ENCODE data around the gene CCDC85C. TPM values are rescaled to one million over a fixed set of nuclear protein-coding genes. Genes with fewer than 3 reads are reported as not detected.

The CCDC85C gene
- total RNA-seq, 2 experiments from 2014 or later = 6.4 to 15.0 TPM

- CTCF ChIA-PET (ENCODE audit: unreplicated experiment) = no interaction called here
- H3K9me2 ChIP-seq (ENCODE audit: insufficient read depth, low read length) = no peaks in the 10 kb centered on the region
- H3K27ac ChIP-seq (ENCODE audit: low read depth, low read length, poor library complexity, severe bottlenecking) = no peak overlapping the region
- POLR2A ChIA-PET = no interaction called here
- H3K4me1 ChIP-seq (ENCODE audit: insufficient read depth, low read length, poor library complexity, severe bottlenecking) = peaks cover 2% of the 10 kb centered on the region
- no peak for DNase-seq (ENCODE audit: low spot score)
- H3K79me2 ChIP-seq (ENCODE audit: insufficient read depth, low read depth, low read length) = no peaks in the 10 kb centered on the region
- no peak overlapping the region for H3K4me3 ChIP-seq (ENCODE audit: low read depth, low read length, poor library complexity, severe bottlenecking)
- no peak overlapping the region for H2AFZ ChIP-seq (ENCODE audit: low read length)
- no peaks in the 10 kb centered on the region for H3K36me3 ChIP-seq (ENCODE audit: insufficient read depth, low read length)
- no peak overlapping the region for H3K4me2 ChIP-seq (ENCODE audit: low read length)
- H3K9me3 ChIP-seq (ENCODE audit: low read length) = no peaks in the 10 kb centered on the region
- intact Hi-C loops (cut with micrococcal nuclease; ENCODE audit: unreplicated experiment) = no loop called here
- BruUV-seq (replicated peaks) = no TSS peak
- H4K20me1 ChIP-seq (ENCODE audit: insufficient read depth, low read length) = no peaks in the 10 kb centered on the region
- TF ChIP-seq EZH2phosphoT487 (IDR thresholded peaks at IDR 0.05; ENCODE audit: borderline replicate concordance, low read depth, low read length) (no peak), CTCF (conservative IDR thresholded peaks at IDR 0.05; ENCODE audit: low read length) (no peak)
Observed at GRCh38 chr14:99627100-99627499, 23.1 kb upstream of the CCDC85C start.

- Histone ChIP-seq H3K36me3 (ENCODE audit: insufficient read depth, low read length) (no peaks in the 10 kb centered on the region), H3K27ac (ENCODE audit: low read depth, low read length, poor library complexity, severe bottlenecking) (no peak overlapping the region), H3K4me1 (ENCODE audit: insufficient read depth, low read length, poor library complexity, severe bottlenecking) (no peaks in the 10 kb centered on the region), H3K4me2 (ENCODE audit: low read length) (no peak overlapping the region), H3K4me3 (ENCODE audit: low read depth, low read length, poor library complexity, severe bottlenecking) (no peak overlapping the region), H2AFZ (ENCODE audit: low read length) (no peak overlapping the region), H3K79me2 (ENCODE audit: insufficient read depth, low read depth, low read length) (no peaks in the 10 kb centered on the region), H3K9me2 (ENCODE audit: insufficient read depth, low read length) (no peaks in the 10 kb centered on the region), H4K20me1 (ENCODE audit: insufficient read depth, low read length) (no peaks in the 10 kb centered on the region), H3K9me3 (ENCODE audit: low read length) (no peaks in the 10 kb centered on the region)
- intact Hi-C loops (cut with micrococcal nuclease; ENCODE audit: unreplicated experiment) = no loop called here
- ChIA-PET POLR2A (no interaction called here), CTCF (ENCODE audit: unreplicated experiment) (interaction anchor here (0.6 kb wide), 1 partner anchor 15 kb away, joined by 3 read pairs; no protein-coding TSS in a partner anchor)
- no TSS peak for BruUV-seq (replicated peaks)
- DNase-seq (ENCODE audit: low spot score) = no peak
- no peak for TF ChIP-seq EZH2phosphoT487 (IDR thresholded peaks at IDR 0.05; ENCODE audit: borderline replicate concordance, low read depth, low read length)
- no peak for TF ChIP-seq CTCF (conservative IDR thresholded peaks at IDR 0.05; ENCODE audit: low read length)
Observed at GRCh38 chr14:99626041-99626648, 22.1 kb upstream of the CCDC85C start.

GRCh38 chr14:99625476-99625875 lies 21.5 kb upstream of the CCDC85C start:
- Histone ChIP-seq H3K4me2 (ENCODE audit: low read length) (no peak overlapping the region), H4K20me1 (ENCODE audit: insufficient read depth, low read length) (no peaks in the 10 kb centered on the region), H3K4me3 (ENCODE audit: low read depth, low read length, poor library complexity, severe bottlenecking) (no peak overlapping the region), H3K4me1 (ENCODE audit: insufficient read depth, low read length, poor library complexity, severe bottlenecking) (no peaks in the 10 kb centered on the region), H3K36me3 (ENCODE audit: insufficient read depth, low read length) (no peaks in the 10 kb centered on the region), H3K27ac (ENCODE audit: low read depth, low read length, poor library complexity, severe bottlenecking) (no peak overlapping the region), H3K9me2 (ENCODE audit: insufficient read depth, low read length) (no peaks in the 10 kb centered on the region), H3K79me2 (ENCODE audit: insufficient read depth, low read depth, low read length) (no peaks in the 10 kb centered on the region), H3K9me3 (ENCODE audit: low read length) (no peaks in the 10 kb centered on the region), H2AFZ (ENCODE audit: low read length) (no peak overlapping the region)
- CTCF ChIA-PET (ENCODE audit: unreplicated experiment) = interaction anchor here (0.6 kb wide), 1 partner anchor 15 kb away, joined by 3 read pairs; no protein-coding TSS in a partner anchor
- intact Hi-C loops (cut with micrococcal nuclease; ENCODE audit: unreplicated experiment) = no loop called here
- BruUV-seq (replicated peaks) = no TSS peak
- POLR2A ChIA-PET = no interaction called here
- TF ChIP-seq CTCF (conservative IDR thresholded peaks at IDR 0.05; ENCODE audit: low read length) (no peak), EZH2phosphoT487 (IDR thresholded peaks at IDR 0.05; ENCODE audit: borderline replicate concordance, low read depth, low read length) (no peak)
- no peak for DNase-seq (ENCODE audit: low spot score)

Data from OCI-LY7 (cell line).